ENCODE data around the gene ANKRD37.

DNA sequence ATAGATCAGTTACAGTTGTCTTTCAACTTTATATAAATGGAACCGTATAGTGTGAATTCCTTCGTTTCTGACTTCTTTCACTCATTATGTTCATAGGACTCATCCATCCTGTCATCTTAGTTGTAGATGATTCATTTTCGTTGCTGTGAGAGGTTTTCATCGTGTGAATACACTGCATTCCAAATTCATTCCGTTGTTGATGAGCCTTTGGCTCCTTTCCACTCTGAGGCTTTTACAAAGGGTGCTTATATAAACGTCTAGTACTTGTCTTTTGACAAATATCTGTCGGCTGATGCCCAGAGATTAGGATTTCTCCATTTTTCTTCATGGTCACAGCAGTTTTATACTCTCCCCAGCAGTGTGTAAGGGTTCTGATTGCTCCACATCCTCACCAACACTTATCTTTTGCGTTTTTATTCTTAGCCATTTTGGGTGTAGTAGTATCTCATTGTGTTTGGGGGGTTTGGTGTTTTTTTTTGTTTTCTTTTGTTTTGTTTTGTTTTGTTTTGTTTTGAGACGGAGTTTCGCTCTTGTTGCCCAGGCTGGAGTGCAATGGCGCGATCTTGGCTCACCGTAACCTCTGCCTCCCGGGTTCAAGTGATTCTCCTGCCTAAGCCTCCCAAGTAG, 49.6 kb upstream of the ANKRD37 start:
- TF ChIP-seq YY1 (IDR thresholded peaks at IDR 0.05; ENCODE audit: low read depth) (no peak), EP300 (IDR thresholded peaks at IDR 0.05; ENCODE audit: borderline replicate concordance) (no peak), REST (IDR thresholded peaks at IDR 0.05; ENCODE audit: low read depth) (no peak), CREB1 (IDR thresholded peaks at IDR 0.05; ENCODE audit: low read depth) (no peak), TCF12 (IDR thresholded peaks at IDR 0.05; ENCODE audit: low read depth) (no peak)
- TF ChIP-seq, protein P1, sequence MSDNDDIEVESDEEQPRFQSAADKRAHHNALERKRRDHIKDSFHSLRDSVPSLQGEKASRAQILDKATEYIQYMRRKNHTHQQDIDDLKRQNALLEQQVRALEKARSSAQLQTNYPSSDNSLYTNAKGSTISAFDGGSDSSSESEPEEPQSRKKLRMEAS (IDR thresholded peaks at IDR 0.05): no peak
